ENCODE data around the gene STARD9. TPM values are rescaled to one million over a fixed set of nuclear protein-coding genes. Genes with fewer than 3 reads are reported as not detected.

STARD9 gene
- total RNA-seq, 2 donors from 2014 or later: 0.97 to 2.9 TPM

- Histone ChIP-seq H3K27me3 (ENCODE audit: control insufficient read depth, insufficient read depth, low read length, poor library complexity, severe bottlenecking) (peaks cover 84% of the 10 kb centered on the region), H3K4me1 (ENCODE audit: control insufficient read depth, insufficient read depth, low read length) (peaks cover 9% of the 10 kb centered on the region), H3K27ac (ENCODE audit: low read depth, low read length) (no peak overlapping the region), H3K4me3 (ENCODE audit: low read length) (no peak overlapping the region), H3K36me3 (ENCODE audit: control insufficient read depth, insufficient read depth, low read length) (no peaks in the 10 kb centered on the region), H3K9me3 (ENCODE audit: control insufficient read depth, low read length) (no peaks in the 10 kb centered on the region), H3K9ac (ENCODE audit: extremely low read depth, low read length, poor library complexity, severe bottlenecking) (no peak overlapping the region)
- DNase-seq: peak; percentile 44
- Mint-ChIP-seq H3K36me3 (ENCODE audit: low read depth) (no peaks in the 10 kb centered on the region), H3K4me1 (peaks cover 20% of the 10 kb centered on the region), H3K9me3 (no peaks in the 10 kb centered on the region), H3K27ac (no peak overlapping the region), H3K27me3 (ENCODE audit: insufficient read depth) (peaks cover 75% of the 10 kb centered on the region), H3K4me3 (no peak overlapping the region)
- no peak for TF ChIP-seq CTCF (conservative IDR thresholded peaks at IDR 0.05)
- WGBS, 2 experiments (ENCODE audit: insufficient coverage in 1 of 2, insufficient read length in 1 of 2): 92 to 93% methylated on average over 8 of the region's 8 CpGs
Observed at GRCh38 chr15:42582569-42583375, 7.4 kb downstream of the STARD9 start.

- Histone ChIP-seq H3K9ac (ENCODE audit: extremely low read depth, low read length, poor library complexity, severe bottlenecking) (no peak overlapping the region), H3K27me3 (ENCODE audit: control insufficient read depth, insufficient read depth, low read length, poor library complexity, severe bottlenecking) (peaks cover 70% of the 10 kb centered on the region), H3K4me1 (ENCODE audit: control insufficient read depth, insufficient read depth, low read length) (peaks cover 9% of the 10 kb centered on the region), H3K4me3 (ENCODE audit: low read length) (peak overlapping the region; percentile 29), H3K9me3 (ENCODE audit: control insufficient read depth, low read length) (no peaks in the 10 kb centered on the region), H3K36me3 (ENCODE audit: control insufficient read depth, insufficient read depth, low read length) (no peaks in the 10 kb centered on the region), H3K27ac (ENCODE audit: low read depth, low read length) (peak overlapping the region; percentile 33)
- Mint-ChIP-seq H3K4me3 (no peak overlapping the region), H3K4me1 (peaks cover 20% of the 10 kb centered on the region), H3K27ac (no peak overlapping the region), H3K36me3 (ENCODE audit: low read depth) (no peaks in the 10 kb centered on the region), H3K27me3 (ENCODE audit: insufficient read depth) (peaks cover 62% of the 10 kb centered on the region), H3K9me3 (no peaks in the 10 kb centered on the region)
- no peak for TF ChIP-seq CTCF (conservative IDR thresholded peaks at IDR 0.05)
- peak; percentile 68 for DNase-seq
- 44 to 50% methylated on average over 3 to 4 of the region's 4 CpGs for WGBS, 2 experiments (ENCODE audit: insufficient coverage in 1 of 2, insufficient read length in 1 of 2)
Observed at GRCh38 chr15:42584031-42584765, 8.8 kb downstream of the STARD9 start.

GRCh38 chr15:42590619-42591237 is 15.3 kb downstream of the STARD9 start:
- H3K27ac Mint-ChIP-seq: no peak overlapping the region
- Histone ChIP-seq H3K36me3 (ENCODE audit: control insufficient read depth, insufficient read depth, low read length) (no peaks in the 10 kb centered on the region), H3K9me3 (ENCODE audit: control insufficient read depth, low read length) (no peaks in the 10 kb centered on the region), H3K27ac (ENCODE audit: low read depth, low read length) (no peak overlapping the region), H3K27me3 (ENCODE audit: control insufficient read depth, insufficient read depth, low read length, poor library complexity, severe bottlenecking) (peaks cover 9% of the 10 kb centered on the region), H3K4me3 (ENCODE audit: low read length) (no peak overlapping the region), H3K9ac (ENCODE audit: extremely low read depth, low read length, poor library complexity, severe bottlenecking) (no peak overlapping the region), H3K4me1 (ENCODE audit: control insufficient read depth, insufficient read depth, low read length) (no peaks in the 10 kb centered on the region)
- H3K4me3 Mint-ChIP-seq: no peak overlapping the region
- no peaks in the 10 kb centered on the region for H3K36me3 Mint-ChIP-seq (ENCODE audit: low read depth)
- WGBS, 2 experiments (ENCODE audit: insufficient coverage in 1 of 2, insufficient read length in 1 of 2): 85 to 88% methylated on average over 4 to 5 of the region's 5 CpGs
- peaks cover 10% of the 10 kb centered on the region for H3K27me3 Mint-ChIP-seq (ENCODE audit: insufficient read depth)
- H3K9me3 Mint-ChIP-seq: no peaks in the 10 kb centered on the region
- no peak for TF ChIP-seq CTCF (conservative IDR thresholded peaks at IDR 0.05)
- DNase-seq: no peak
- no peaks in the 10 kb centered on the region for H3K4me1 Mint-ChIP-seq
